NB4 (cell line): ENCODE data around the gene ZNF618.

Source experiments
- MYC ChIP-seq: IDR thresholded peaks from 2 replicates; pipeline ENCODE4 v1.6.1; 2011; ENCODE audit warnings: low read depth, low read length
- POLR2A ChIP-seq: IDR thresholded peaks from 2 replicates; pipeline ENCODE4 v1.6.1; 2011; ENCODE audit warnings: mild to moderate bottlenecking; ENCODE audit not compliant: insufficient read length; ENCODE audit errors: extremely low read depth
- TF ChIP-seq, protein P1 (sequence below): IDR thresholded peaks from one replicate; pipeline ENCODE4 v1.5.1; 2012; ENCODE audit warnings: low read depth, low read length
- TF ChIP-seq, protein P2 (sequence below): IDR thresholded peaks from 2 replicates; pipeline ENCODE4 v1.6.1; 2011; ENCODE audit warnings: low read depth, low read length

GRCh38 chr9:113956901-113957300 lies 80.8 kb downstream of the ZNF618 start:
- TF ChIP-seq, protein P1, sequence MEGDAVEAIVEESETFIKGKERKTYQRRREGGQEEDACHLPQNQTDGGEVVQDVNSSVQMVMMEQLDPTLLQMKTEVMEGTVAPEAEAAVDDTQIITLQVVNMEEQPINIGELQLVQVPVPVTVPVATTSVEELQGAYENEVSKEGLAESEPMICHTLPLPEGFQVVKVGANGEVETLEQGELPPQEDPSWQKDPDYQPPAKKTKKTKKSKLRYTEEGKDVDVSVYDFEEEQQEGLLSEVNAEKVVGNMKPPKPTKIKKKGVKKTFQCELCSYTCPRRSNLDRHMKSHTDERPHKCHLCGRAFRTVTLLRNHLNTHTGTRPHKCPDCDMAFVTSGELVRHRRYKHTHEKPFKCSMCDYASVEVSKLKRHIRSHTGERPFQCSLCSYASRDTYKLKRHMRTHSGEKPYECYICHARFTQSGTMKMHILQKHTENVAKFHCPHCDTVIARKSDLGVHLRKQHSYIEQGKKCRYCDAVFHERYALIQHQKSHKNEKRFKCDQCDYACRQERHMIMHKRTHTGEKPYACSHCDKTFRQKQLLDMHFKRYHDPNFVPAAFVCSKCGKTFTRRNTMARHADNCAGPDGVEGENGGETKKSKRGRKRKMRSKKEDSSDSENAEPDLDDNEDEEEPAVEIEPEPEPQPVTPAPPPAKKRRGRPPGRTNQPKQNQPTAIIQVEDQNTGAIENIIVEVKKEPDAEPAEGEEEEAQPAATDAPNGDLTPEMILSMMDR: no peak
- TF ChIP-seq POLR2A (no peak), MYC (no peak)
- TF ChIP-seq, protein P2, sequence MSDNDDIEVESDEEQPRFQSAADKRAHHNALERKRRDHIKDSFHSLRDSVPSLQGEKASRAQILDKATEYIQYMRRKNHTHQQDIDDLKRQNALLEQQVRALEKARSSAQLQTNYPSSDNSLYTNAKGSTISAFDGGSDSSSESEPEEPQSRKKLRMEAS: no peak
